GM12891 (cell line): Measurements from ENCODE around the gene ARHGEF28.

ENCODE experiments used
- DNase-seq: peaks from one replicate; pipeline ENCODE4 v3.0.0; 2011; ENCODE audit warnings: low spot score; ENCODE audit not compliant: insufficient read length
- FAIRE-seq: peaks from 2 replicates; lab custom pipeline; 2011; peaks lifted over from hg19 to GRCh38; lab: Jason Lieb, UNC
- PAX5 ChIP-seq: IDR thresholded peaks from 2 replicates; pipeline ENCODE4 v1.6.1; 2011; ENCODE audit warnings: low read length, moderate library complexity, mild to moderate bottlenecking; ENCODE audit not compliant: insufficient read depth, severe bottlenecking
- POLR2A ChIP-seq: IDR thresholded peaks from 2 replicates; pipeline ENCODE4 v1.6.1; 2011; ENCODE audit warnings: low read depth, low read length, control low read depth
- POLR2AphosphoS5 ChIP-seq: IDR thresholded peaks from 2 replicates; pipeline ENCODE4 v1.6.1; 2011; ENCODE audit warnings: low read depth, low read length, control low read depth
- POU2F2 ChIP-seq: IDR thresholded peaks from 2 replicates; pipeline ENCODE4 v1.6.1; 2011; ENCODE audit warnings: low read depth, mild to moderate bottlenecking, control low read depth, low read length, moderate library complexity
- SPI1 ChIP-seq: IDR thresholded peaks from 2 replicates; pipeline ENCODE4 v1.6.1; 2011; ENCODE audit warnings: low read depth, low read length, control low read depth
- TAF1 ChIP-seq: IDR thresholded peaks from 2 replicates; pipeline ENCODE4 v1.6.1; 2011; ENCODE audit warnings: low read depth, low read length, control low read depth

The ARHGEF28 gene

GRCh38 chr5:73943397-73943796 is 317.4 kb downstream of the ARHGEF28 start:
- DNase-seq (no peak), FAIRE-seq (no peak)
- no peak for TF ChIP-seq POLR2A
- no peak for TF ChIP-seq PAX5
- no peak for TF ChIP-seq POLR2AphosphoS5
- TF ChIP-seq SPI1 = no peak
- TF ChIP-seq TAF1 = no peak
- TF ChIP-seq POU2F2 = no peak

- no peak for FAIRE-seq
- TF ChIP-seq PAX5 (no peak), POU2F2 (no peak), POLR2AphosphoS5 (no peak), TAF1 (no peak)
Measured at GRCh38 chr5:73944581-73944980, 318.6 kb downstream of the ARHGEF28 start.

GRCh38 chr5:73945505-73945904 is 319.5 kb downstream of the ARHGEF28 start:
- no peak for FAIRE-seq
- DNase-seq = no peak
- TF ChIP-seq POLR2AphosphoS5 (no peak), TAF1 (no peak), POLR2A (no peak), POU2F2 (no peak), PAX5 (no peak), SPI1 (no peak)

More at GRCh38 chr5:73944581-73944980, 318.6 kb downstream of the ARHGEF28 start:
- no peak for DNase-seq

DNA sequence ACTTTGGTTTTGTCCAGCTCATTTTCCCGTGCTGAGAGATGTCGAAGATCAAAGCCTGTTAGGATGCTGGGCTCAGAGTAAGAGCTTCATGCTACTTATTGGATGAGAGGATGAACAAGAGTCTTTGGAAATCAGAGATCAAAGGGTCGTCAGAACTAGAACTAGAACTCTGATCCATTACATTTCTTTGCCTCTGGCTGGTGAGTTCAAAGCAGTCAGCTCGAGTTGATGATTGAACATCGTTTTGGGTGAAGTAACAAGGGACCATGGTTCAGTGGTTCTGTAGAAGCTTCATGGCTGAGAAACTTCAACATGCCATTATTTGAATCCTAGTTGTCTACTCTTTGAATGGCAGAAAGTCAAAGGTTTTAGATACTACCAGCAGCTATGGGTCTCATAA is 320.3 kb downstream of the ARHGEF28 start:
- TF ChIP-seq SPI1 (no peak), POLR2AphosphoS5 (no peak), POU2F2 (no peak), PAX5 (no peak), TAF1 (no peak), POLR2A (no peak)
- DNase-seq (no peak), FAIRE-seq (no peak)

DNA sequence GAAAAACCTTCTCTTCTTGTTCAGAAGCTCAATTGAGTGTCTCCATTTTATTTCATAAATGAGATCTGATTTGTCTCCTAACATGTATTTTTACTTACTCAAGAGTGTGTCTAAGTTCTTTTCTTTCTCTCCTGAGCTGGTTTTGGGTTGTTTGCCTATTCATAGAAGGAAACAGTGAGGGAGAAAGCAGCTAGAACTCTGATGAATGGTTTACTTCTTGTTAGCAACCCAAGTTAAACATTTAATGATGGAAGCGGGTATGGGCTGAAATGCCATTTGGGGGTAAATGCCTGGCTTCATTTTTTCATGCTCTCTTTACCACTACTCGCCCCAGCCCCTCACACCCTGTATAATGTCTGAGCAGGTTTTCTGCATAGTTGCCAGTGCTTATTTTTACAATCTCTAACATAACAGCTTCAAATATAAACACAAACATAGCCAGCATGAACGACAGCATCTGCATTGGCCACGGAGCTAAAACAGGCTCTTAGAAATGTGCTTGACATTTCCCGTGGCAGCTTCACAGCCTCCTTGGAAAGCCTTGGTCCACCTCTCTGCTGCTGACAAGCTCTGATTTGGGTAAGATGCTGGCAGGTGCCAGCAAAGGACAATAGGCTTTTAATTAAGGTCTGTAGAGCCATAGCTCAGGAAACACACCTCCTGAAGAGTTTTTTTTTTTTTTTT is 321.1 kb downstream of the ARHGEF28 start:
- DNase-seq (no peak), FAIRE-seq (no peak)
- TF ChIP-seq SPI1 = no peak
- TF ChIP-seq POLR2AphosphoS5 = no peak

DNA sequence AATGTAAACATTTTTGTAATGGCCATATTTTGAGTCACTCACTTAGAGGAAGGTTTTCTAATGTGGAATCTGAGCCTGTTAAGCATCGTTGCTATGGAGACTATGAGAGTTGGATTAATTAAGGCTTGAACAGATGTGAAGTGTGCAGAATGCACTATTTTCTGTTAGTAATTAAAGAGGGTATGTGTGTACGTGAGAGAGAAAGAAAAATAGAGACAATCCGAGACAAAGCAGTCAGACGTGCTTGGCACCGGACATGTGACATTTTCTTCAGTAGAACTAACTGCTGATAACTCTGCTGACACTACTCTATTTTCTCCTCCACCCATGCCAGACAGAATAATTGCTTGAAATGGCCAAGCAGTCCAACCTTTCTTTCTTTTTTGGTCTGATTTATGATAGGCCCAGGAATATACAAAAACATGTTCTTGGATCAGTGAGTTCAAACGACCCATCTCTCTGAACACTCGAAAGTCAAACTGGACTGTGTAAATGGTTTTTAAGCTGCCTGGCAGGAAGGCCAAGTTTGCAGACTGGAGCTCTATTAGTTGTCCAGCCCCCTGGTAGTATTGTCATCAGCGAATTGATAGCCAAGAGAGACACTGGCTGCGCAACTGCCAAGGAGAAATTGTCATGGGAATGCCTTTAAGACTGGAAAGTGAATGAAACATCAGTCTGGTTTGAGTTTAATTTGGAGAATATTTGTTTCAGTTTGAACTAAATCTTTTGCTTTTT is 322.1 kb downstream of the ARHGEF28 start:
- DNase-seq (no peak), FAIRE-seq (no peak)
- TF ChIP-seq SPI1 (no peak), POU2F2 (no peak), TAF1 (no peak), PAX5 (no peak), POLR2AphosphoS5 (no peak), POLR2A (no peak)

DNA sequence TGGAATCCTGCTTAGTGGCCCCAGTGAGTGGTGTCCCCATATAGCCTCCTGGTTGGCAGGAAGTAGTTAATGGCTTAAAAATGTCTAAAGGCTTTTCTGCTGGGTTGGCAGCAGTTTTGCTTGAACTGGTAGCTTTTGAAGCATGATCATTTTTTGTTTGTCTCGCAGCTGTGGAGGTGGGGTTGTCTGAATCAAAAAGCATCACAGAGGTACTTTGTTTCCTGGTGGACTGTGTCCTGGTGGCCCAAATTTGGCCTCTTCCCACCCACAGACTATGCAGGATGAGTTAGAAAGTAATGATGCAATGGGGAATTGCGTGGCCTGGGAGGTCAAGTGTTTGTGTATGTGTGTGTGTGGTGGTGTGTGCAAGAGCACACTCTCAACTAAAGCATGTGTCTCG is 322.7 kb downstream of the ARHGEF28 start:
- FAIRE-seq (no peak), DNase-seq (no peak)
- TF ChIP-seq POU2F2 (no peak), POLR2AphosphoS5 (no peak), PAX5 (no peak), TAF1 (no peak), SPI1 (no peak), POLR2A (no peak)

DNA sequence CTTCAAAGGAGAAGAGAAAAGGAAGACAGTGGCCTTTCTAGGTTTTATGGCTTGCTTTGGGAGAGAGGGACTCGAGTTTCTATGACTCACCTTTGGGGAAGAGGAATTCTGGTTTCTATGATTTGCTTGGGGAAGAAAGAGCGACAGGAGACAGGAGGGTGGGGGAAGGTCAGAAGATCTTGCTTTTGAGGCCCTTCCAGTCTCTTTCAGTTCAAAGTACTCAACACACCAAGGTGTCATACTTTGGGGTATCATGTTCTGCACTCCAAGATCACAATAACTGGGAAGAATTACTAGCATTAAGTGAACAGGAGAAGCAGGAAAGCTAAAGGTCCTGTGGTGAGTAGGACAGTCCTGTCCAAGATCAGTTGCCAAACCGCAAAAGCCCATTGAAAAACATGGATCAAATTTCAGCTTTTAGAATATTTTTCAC is 324.5 kb downstream of the ARHGEF28 start:
- DNase-seq (no peak), FAIRE-seq (no peak)
- TF ChIP-seq SPI1 = no peak
- no peak for TF ChIP-seq POU2F2
- no peak for TF ChIP-seq POLR2AphosphoS5
- TF ChIP-seq POLR2A = no peak
- no peak for TF ChIP-seq PAX5
- no peak for TF ChIP-seq TAF1

DNA sequence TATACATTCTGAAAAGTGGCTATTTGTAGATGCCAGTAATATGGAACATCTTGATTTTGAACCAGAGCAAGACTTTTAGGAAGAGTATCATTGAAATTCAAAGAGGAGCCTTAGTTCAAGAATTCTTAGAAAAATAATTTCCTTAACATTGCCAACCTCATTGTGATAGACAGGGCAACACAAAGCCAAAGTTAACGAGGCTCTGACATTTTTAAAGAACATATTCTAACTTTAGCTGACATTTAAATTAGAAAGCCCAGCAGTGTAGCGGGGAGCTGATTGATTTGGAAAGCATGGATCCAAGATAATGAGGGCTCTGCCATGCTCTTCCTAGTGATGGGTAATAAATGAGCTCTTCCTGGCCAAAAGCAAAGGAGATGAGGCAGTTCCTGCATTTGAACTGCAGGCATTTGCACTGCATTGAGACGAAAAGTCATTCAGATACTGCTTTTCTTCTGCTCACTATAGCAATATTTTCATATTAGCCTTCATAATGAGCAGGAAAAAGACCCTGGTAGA is 325.0 kb downstream of the ARHGEF28 start:
- DNase-seq (no peak), FAIRE-seq (no peak)
- TF ChIP-seq POLR2AphosphoS5 (no peak), TAF1 (no peak), SPI1 (no peak), POLR2A (no peak), POU2F2 (no peak), PAX5 (no peak)

DNA sequence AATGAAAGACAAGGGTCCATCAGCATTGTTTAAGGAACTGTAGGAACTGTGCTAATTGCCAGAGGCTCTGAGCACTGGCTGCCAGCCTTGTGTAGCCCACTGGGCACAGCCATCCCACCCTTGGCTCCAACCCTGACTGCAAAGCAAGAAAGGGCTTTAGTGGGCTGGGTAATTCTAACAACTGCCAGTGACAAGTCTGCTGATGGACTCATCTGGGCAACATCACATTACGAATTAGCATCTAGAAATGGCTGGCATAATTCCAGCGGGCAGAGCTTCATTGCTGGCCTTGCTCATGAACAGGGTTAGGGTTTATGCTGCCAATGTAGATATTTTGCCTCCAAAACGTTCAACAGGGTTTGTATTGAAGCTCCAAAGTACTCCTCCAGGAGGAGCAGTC is 326.9 kb downstream of the ARHGEF28 start:
- no peak for DNase-seq
- TF ChIP-seq PAX5 = no peak
- TF ChIP-seq POU2F2 = no peak
- TF ChIP-seq SPI1 = no peak
- TF ChIP-seq POLR2A = no peak
- no peak for TF ChIP-seq TAF1
- TF ChIP-seq POLR2AphosphoS5 = no peak
- no peak for FAIRE-seq
